Head of caudate nucleus (tissue), 42 donors: ENCODE measurements around the gene HSD17B12.
"Not testable (repeated sequence)": the region's sequence is repeated elsewhere in the genome, so short reads cannot be mapped to it uniquely, and the experiment has no call there.

Experiments
- DNase-seq, 42 donors: peaks; one replicate each; pipeline versions ENCODE4 v3.0.0 to v3.0.0-alpha.2; 2020 to 2021; ENCODE audit warnings: mixed read lengths in 7 of 42
- intact Hi-C: fragments of 100-400 bp; cut with DNase I; formaldehyde crosslinking; loops from one replicate; pipeline ENCODE4 v1.15.0; 2022

The HSD17B12 gene

DNA sequence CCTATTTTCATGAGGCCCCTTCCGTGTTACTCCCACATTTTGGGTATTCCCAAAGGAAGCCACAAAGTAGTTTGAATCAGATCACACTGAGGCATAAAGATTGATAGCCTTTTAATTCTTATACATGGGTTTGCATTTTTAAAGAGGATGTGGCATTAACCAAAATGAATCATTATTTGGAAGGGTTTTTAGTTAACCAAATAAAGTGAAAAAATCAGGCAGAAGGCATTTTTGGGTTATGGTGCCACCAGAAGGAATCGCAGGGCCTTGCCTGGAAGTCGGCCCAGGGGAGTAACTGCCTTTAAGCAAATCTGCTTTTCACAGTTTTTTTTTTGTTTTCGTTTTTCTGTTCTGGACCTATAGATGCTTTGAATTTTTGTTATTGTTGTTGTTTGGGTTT is 55.4 kb downstream of the HSD17B12 start:
- peak in 3 of 42 donors; percentile 3 to 18 (median 15) for DNase-seq
- intact Hi-C loops: no loop called here

- peak in 4 of 42 donors; percentile 3 to 12 (median 9) for DNase-seq
- intact Hi-C loops: no loop called here
These were observed 56.1 kb downstream of the HSD17B12 start for GRCh38 chr11:43736502-43737200.

DNA sequence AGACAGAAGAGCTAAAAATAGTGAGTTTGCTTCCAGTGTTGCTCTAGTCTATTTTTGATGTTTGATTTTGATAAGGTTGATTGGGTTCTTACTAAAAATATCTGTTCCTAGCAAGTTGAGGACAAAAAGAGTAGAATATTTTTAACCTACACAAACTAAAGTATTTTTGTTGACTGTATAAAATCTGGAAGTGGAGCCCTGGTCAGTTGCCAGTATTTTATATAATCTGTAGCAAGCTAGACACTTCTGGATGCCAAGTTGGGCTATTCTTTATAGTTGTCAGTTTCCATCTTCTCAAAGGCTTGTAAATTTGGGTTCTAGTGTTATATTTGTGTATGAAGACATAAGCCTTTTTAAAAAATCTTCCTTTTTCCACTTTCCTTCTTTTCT is 56.7 kb downstream of the HSD17B12 start:
- DNase-seq: no peak
- intact Hi-C loops: no loop called here

DNA sequence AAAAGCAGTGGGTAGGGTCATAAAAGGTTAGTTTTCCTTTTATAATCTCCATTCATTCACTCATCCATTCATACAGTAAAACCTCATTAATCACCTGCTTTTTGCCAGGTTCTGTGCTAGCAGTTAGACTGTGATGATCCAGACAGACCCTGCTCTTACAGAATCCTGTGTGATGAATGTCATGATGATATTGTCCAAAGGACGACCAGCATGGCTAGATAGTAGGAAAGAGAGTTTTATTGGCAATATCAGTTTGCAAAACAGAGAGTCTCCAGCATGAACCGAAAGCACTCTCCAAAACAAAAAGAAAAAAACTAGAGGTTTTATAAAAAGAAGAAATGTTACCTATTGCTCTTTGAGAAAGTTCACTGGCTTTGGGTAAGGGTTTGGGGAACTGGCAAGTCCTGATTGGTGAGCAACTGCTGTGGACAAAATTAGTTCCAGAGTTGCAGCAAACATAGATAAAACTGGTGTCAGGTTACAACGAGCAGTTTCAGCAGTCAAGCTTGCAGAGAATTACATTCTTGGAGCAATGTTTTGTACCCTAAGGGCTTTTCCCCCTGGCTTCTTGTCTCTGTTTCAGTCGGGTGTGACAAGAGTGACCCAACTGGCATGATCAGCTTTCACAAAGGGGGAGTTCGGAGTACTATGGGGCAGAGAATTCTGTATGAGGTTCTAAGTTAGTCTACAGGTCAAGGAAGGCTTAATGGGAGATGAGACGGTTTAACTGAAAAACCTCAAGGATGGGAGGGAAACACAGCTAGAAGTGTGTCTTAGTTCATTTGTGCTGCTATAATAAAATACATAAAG is 58.3 kb downstream of the HSD17B12 start:
- DNase-seq: no peak
- intact Hi-C loops: no loop called here

- intact Hi-C loops: no loop called here
- no peak for DNase-seq
These were observed 66.1 kb downstream of the HSD17B12 start for GRCh38 chr11:43746670-43747069.

DNA sequence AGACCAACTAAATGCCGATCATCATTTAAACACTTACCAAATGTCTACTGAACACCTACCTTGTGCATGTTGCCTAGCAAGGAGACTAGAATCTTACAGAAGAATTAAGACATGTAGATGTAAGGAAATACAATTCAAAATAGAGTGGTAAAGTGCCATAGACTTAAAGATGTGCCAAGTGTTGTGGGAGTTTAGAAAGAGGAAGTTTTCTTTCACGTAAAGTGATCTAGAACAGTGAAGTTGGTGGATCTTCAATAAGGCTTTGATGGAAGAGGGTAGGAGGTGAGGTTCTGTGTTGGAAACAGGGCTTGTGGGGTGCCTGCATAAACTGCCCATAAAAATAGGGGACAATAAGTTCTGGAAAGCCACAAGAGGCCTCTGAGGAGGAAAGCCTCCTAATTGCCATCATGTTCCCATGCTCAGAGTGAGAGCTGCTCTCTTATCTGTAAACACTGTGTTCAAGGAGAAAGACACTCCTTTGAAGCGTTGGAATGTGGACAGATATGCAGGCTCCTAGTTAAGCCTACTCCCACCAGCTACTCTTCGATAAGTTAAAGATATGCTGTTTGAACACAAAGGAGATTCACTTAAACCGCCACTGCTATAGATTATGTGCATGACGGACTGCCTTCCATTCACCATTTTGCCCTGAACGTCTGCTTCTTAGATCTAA is 66.7 kb downstream of the HSD17B12 start:
- no peak for DNase-seq
- intact Hi-C loops: no loop called here

DNA sequence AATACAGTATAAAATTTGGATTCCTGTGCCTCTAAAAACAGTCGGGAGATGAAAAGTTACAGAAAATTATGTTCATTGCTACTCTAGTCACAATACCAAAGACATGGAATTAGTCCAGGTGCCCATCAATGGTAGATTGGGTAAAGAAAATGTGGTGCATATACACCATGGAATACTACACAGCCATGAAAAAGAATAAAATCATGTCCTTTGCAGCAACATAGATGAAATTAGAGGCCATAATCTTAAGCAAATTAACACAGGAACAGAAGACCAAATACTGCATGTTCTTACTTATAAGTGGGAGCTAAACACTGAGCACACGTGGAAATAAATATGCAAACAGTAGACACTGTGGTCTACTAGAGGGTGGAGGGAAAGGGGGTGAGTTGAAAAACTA is 67.6 kb downstream of the HSD17B12 start:
- intact Hi-C loops: no loop called here
- no peak for DNase-seq

GRCh38 chr11:43751726-43752125 is 71.2 kb downstream of the HSD17B12 start:
- intact Hi-C loops: no loop called here
- DNase-seq: no peak

DNA sequence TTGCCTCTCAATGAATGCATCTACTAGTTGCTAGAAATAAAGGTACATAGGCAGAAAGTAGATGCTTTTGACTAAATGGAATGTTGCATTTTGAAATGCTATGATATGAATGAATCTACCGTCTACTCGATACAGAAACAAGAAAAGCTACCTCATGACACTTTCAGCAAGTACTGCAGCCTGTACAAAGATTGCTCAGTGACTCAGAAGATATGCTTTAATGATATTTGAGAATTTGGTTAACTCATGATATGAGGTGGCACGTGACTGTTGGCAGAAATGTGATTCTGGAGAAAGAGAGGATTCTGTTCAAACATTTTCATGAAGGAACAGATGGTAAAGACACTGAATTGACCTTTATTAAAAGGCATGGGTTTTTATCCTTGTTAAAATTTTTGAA is 76.0 kb downstream of the HSD17B12 start:
- DNase-seq: no peak
- intact Hi-C loops: no loop called here

- intact Hi-C loops: no loop called here
These were observed 78.4 kb downstream of the HSD17B12 start for GRCh38 chr11:43758927-43759326.

DNA sequence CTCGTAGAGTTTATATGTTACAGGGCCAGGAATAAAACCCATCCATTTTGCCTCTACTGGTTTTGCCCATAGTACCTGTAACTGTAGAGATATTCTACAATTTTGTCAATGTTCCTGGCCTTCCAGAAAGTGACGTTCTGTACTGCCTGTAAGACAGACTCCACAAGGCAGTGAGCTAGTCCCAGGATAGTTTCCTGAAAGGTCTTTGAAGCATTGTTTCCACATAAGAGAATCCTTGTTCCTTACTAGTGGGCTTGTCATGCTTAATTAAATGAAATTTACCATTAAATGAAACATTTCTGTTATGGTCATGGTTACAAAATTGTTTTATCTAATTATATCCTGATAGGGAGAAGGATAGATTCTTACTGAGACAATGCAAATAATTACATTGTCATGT is 80.4 kb downstream of the HSD17B12 start:
- DNase-seq: no peak
- intact Hi-C loops: no loop called here

More at GRCh38 chr11:43758927-43759326, 78.4 kb downstream of the HSD17B12 start:
- no peak for DNase-seq

GRCh38 chr11:43765194-43765593 is 84.7 kb downstream of the HSD17B12 start:
- DNase-seq: no peak
- intact Hi-C loops: no loop called here

- DNase-seq, intact Hi-C loops: not testable (repeated sequence)
These were observed 88.1 kb downstream of the HSD17B12 start for GRCh38 chr11:43768654-43769053.

- intact Hi-C loops: no loop called here
- no peak for DNase-seq
These were observed 89.6 kb downstream of the HSD17B12 start for GRCh38 chr11:43770173-43770572.

DNA sequence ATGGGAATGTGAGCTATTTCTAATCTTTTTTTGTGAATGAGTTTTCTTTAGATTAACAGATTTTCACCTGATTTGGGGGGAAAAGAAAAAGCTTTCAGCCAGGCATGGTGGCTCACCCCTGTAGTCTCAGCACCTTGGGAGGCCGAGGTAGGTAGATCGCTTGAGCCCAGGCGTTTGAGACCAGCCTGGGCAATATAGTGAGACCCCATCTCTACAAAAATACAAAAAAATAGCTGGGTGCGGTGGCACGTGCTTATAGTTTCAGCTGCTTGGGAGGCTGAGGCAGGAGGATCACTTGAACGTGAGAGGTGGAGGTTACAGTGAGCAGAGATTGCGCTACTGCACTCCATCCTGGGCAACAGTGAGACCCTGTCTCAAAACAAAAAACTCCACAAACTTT is 92.2 kb downstream of the HSD17B12 start:
- intact Hi-C loops: no loop called here
- no peak for DNase-seq

DNA sequence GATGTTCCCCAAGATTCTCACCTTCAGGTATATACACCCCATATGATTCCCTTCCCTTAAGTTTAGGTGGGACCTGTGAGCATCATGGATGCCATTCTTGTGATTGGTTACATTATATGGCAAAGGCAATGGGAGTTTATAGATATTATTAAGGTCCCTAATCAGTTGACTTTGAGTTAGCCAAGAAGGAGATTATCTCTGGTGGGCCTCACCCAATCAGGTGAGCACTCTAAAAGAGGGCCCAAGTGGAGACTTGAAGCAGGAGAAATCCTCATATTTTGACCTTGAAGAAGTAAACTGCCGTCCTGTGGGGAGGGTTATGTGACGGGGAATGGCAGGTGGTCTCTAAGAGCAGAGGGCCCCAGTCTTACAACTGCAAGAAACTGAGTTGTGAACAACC is 94.2 kb downstream of the HSD17B12 start:
- intact Hi-C loops: no loop called here

DNA sequence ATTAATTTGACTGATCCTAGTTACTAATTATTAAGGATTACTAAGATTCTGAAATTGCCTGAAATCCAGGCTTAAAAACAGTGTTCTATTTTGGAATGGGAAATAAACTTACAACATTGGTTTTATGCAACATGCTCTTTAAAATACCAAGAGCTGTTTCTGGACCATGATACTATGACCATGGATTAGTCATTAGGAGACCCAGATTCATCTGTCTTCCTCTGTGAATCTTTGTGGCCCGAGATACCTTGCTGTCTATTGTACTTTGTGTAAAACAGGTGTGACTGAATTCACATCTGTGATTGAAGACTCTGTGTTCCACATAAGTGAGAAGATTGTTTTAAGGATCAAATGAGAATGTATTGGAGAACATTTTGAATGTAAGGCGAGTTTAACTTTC is 98.8 kb downstream of the HSD17B12 start:
- no peak for DNase-seq
- intact Hi-C loops: no loop called here

More for the DNA sequence above, 94.2 kb downstream of the HSD17B12 start:
- DNase-seq: no peak

GRCh38 chr11:43784301-43784700 is 103.8 kb downstream of the HSD17B12 start:
- intact Hi-C loops: no loop called here
- no peak for DNase-seq

GRCh38 chr11:43784866-43785265 is 104.3 kb downstream of the HSD17B12 start:
- DNase-seq: no peak
- intact Hi-C loops: no loop called here

DNA sequence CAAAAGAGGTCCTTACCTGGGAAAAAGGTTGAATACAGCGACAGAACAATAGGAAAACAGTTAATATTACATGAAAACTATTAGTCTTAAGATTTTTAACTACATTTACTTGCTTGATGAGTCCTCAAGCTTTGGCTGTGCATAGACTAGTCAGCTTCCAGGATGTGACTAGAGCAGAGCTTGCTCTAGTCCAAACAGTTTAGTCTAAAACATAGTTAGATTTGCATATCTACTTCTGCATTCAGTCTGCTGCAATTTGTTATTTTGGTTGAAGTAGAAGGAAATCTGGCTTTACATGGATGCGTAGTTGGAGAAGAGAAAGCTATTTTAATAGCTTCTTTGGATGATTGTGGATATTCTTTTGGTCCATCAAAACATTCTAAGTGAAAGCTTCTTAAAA is 104.8 kb downstream of the HSD17B12 start:
- no peak for DNase-seq
- intact Hi-C loops: no loop called here
